Kidney capillary endothelial cell (primary cell): Measurements from ENCODE around the gene RD3L.

ENCODE experiments used
- DNase-seq: peaks from one replicate; pipeline ENCODE4 v3.0.0-alpha.2; 2018; ENCODE audit warnings: low spot score

RD3L gene

GRCh38 chr14:103896578-103896977 lies 45.8 kb downstream of the RD3L start:
- DNase-seq: no peak

DNA sequence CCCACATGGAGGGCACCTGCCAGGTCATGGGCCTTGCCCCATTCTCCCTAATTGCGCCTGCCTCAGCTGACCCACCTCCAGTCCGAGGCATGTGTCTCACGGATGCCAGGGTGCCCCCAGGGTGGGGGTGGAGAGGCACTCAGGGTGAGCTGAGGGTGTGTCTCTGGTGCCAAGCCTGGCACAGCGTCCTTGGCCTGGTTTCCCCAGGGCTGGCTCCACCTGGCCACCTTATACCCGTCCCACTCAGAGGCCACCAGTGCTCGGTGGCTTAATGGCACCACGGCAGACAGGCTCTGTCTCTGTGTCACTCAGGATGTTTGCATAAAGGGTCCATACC lies 47.6 kb downstream of the RD3L start:
- DNase-seq: no peak

- no peak for DNase-seq
Observed at GRCh38 chr14:103894034-103894722, 48.2 kb downstream of the RD3L start.

GRCh38 chr14:103892247-103892646 lies 50.1 kb downstream of the RD3L start:
- DNase-seq: no peak

- no peak for DNase-seq
Observed at GRCh38 chr14:103891667-103892215, 50.6 kb downstream of the RD3L start.

- no peak for DNase-seq
Observed at GRCh38 chr14:103890821-103891666, 51.3 kb downstream of the RD3L start.
